Nephron (organoid): Measurements from ENCODE around the gene PPP2R2C.

ENCODE experiments used
- H3K27ac Mint-ChIP-seq, 3 experiments: 2 replicates each; pipeline ENCODE4 v1.8.0; 2020; ENCODE audit warnings: mixed read lengths in 3 of 3, mild to moderate bottlenecking in 2 of 3, moderate library complexity in 1 of 3
- H3K27me3 Mint-ChIP-seq: 2 replicates; pipeline ENCODE4 v1.8.0; 2021; ENCODE audit warnings: low read depth, mild to moderate bottlenecking, moderate library complexity, mixed read lengths
- H3K36me3 Mint-ChIP-seq: 2 replicates; pipeline ENCODE4 v1.8.0; 2020; ENCODE audit warnings: low read depth, mixed read lengths
- H3K4me1 Mint-ChIP-seq: 2 replicates; pipeline ENCODE4 v1.8.0; 2020; ENCODE audit warnings: mixed read lengths
- H3K4me3 Mint-ChIP-seq, 3 experiments: 2 replicates each; pipeline ENCODE4 v1.8.0; 2020; ENCODE audit warnings: mild to moderate bottlenecking in 3 of 3, mixed read lengths in 3 of 3, moderate library complexity in 2 of 3
- H3K9me3 Mint-ChIP-seq: 2 replicates; pipeline ENCODE4 v1.8.0; 2020; ENCODE audit warnings: mixed read lengths
- CTCF ChIP-seq, 3 experiments: fragments of 200-600 bp; sonication (generic); IDR thresholded peaks; one replicate each; pipeline ENCODE4 v1.5.0; 2021; ENCODE audit warnings: antibody characterized with exemption in 3 of 3; ENCODE audit not compliant: unreplicated experiment in 3 of 3

Gene PPP2R2C

DNA sequence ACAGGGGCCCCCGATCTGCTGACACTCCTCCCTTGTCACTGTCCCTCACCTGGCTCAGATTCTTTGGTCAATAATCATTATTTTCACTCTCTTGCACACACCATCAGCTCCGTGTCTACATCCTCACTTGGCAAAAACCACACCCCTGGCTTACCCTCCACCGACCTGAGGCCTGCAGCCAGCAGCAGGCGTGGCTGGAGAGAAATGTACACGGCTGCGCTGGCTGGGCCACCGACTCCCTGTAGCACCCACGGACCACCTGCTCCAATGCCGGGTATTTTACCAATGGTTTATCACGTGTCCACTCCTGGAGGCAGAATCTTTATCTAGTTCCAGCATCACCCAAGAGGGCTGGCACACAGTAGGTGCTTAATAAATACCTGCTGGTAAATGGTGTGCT lies 104.3 kb downstream of the PPP2R2C start:
- TF ChIP-seq CTCF (IDR thresholded peaks at IDR 0.05; ENCODE audit: unreplicated experiment in 3 of 3): no peak
- H3K4me1 Mint-ChIP-seq: no peaks in the 10 kb centered on the region
- H3K4me3 Mint-ChIP-seq: no peak overlapping the region
- peaks cover under 1% of the 10 kb centered on the region for H3K9me3 Mint-ChIP-seq
- H3K36me3 Mint-ChIP-seq: no peaks in the 10 kb centered on the region
- no peak overlapping the region for H3K27ac Mint-ChIP-seq
- H3K27me3 Mint-ChIP-seq: peaks cover 42% of the 10 kb centered on the region

- Mint-ChIP-seq H3K27me3 (peaks cover 48% of the 10 kb centered on the region), H3K4me3 (no peak overlapping the region), H3K27ac (no peak overlapping the region), H3K9me3 (peaks cover 2% of the 10 kb centered on the region), H3K4me1 (no peaks in the 10 kb centered on the region), H3K36me3 (no peaks in the 10 kb centered on the region)
- no peak for TF ChIP-seq CTCF (IDR thresholded peaks at IDR 0.05; ENCODE audit: unreplicated experiment in 3 of 3)
These were observed 105.0 kb downstream of the PPP2R2C start for GRCh38 chr4:6367371-6367851.

DNA sequence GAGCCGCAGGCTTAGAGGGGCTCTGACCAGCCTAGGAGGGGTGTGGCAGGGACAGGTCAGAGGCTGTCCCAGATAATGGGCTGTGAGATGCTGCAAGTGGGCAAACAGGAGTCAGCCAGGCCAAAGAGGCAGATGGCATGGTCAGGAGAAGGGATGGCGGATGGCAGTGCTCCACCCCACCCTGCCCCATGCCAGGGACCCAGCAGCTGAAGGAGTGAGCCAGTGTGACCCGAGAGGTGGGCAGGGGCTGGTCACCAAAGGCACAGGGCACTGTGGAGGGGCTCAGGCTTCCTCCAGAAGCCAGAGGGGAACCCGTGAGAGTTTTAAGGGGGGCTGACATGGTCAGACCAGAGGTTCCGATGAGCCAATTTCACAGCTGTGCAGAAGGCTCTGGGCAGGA lies 105.8 kb downstream of the PPP2R2C start:
- H3K9me3 Mint-ChIP-seq: peaks cover 2% of the 10 kb centered on the region
- no peaks in the 10 kb centered on the region for H3K36me3 Mint-ChIP-seq
- peaks cover 53% of the 10 kb centered on the region for H3K27me3 Mint-ChIP-seq
- no peak overlapping the region for H3K27ac Mint-ChIP-seq
- no peak for TF ChIP-seq CTCF (IDR thresholded peaks at IDR 0.05; ENCODE audit: unreplicated experiment in 3 of 3)
- H3K4me3 Mint-ChIP-seq: no peak overlapping the region
- no peaks in the 10 kb centered on the region for H3K4me1 Mint-ChIP-seq

GRCh38 chr4:6365545-6366086 lies 106.8 kb downstream of the PPP2R2C start:
- H3K36me3 Mint-ChIP-seq: no peaks in the 10 kb centered on the region
- no peak for TF ChIP-seq CTCF (IDR thresholded peaks at IDR 0.05; ENCODE audit: unreplicated experiment in 3 of 3)
- H3K4me3 Mint-ChIP-seq: no peak overlapping the region
- peaks cover 2% of the 10 kb centered on the region for H3K9me3 Mint-ChIP-seq
- no peaks in the 10 kb centered on the region for H3K4me1 Mint-ChIP-seq
- H3K27ac Mint-ChIP-seq: no peak overlapping the region
- H3K27me3 Mint-ChIP-seq: peaks cover 60% of the 10 kb centered on the region

DNA sequence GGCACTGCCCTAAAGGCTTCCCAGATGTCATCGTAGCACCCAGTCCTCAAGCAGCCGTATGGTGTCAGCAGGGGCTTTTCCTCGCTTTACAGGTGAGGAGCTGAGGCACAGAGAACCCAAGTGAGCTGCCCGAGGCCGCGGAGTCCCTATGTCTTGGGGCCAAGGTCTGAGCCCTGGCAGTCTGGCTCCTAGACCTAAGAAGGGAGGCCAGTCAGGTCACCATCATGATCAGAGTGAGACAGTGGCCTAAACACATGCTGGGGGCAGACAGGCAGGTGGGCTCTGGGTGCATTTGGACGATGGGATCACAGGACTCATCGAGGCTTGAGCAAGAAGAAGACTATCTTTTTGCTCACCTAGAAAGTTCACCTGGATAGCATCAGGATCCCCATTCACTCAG lies 107.8 kb downstream of the PPP2R2C start:
- Mint-ChIP-seq H3K36me3 (no peaks in the 10 kb centered on the region), H3K4me1 (no peaks in the 10 kb centered on the region), H3K4me3 (no peak overlapping the region), H3K9me3 (peaks cover 2% of the 10 kb centered on the region), H3K27me3 (peaks cover 65% of the 10 kb centered on the region), H3K27ac (no peak overlapping the region)
- no peak for TF ChIP-seq CTCF (IDR thresholded peaks at IDR 0.05; ENCODE audit: unreplicated experiment in 3 of 3)

- Mint-ChIP-seq H3K4me1 (no peaks in the 10 kb centered on the region), H3K27ac (no peak overlapping the region), H3K27me3 (peaks cover 65% of the 10 kb centered on the region), H3K36me3 (no peaks in the 10 kb centered on the region), H3K4me3 (no peak overlapping the region), H3K9me3 (peaks cover 2% of the 10 kb centered on the region)
- TF ChIP-seq CTCF (IDR thresholded peaks at IDR 0.05; ENCODE audit: unreplicated experiment in 3 of 3): no peak
These were observed 108.3 kb downstream of the PPP2R2C start for GRCh38 chr4:6364146-6364545.
